Lower lobe of right lung (tissue), 2 donors: ENCODE results near the gene FGF21. TPM values are rescaled to one million over a fixed set of nuclear protein-coding genes. Genes with fewer than 3 reads are reported as not detected.

Experiments
- ATAC-seq, 2 donors: fragments of 200-7000 bp; cut with Tn5 transposase; one replicate each; pipeline ENCODE4 v1.9.1; 2020 to 2022; ENCODE audit warnings: mild to moderate bottlenecking in 2 of 2, moderate library complexity in 2 of 2
- DNase-seq: peaks from one replicate; pipeline ENCODE4 v3.0.0-alpha.2; 2020
- H3K27ac ChIP-seq: fragments of 200-600 bp; one replicate; pipeline ENCODE4 v1.8.0; 2022
- H3K27me3 ChIP-seq: fragments of 200-600 bp; one replicate; pipeline ENCODE4 v1.8.0; 2022; ENCODE audit warnings: low read depth
- H3K36me3 ChIP-seq: fragments of 200-600 bp; one replicate; pipeline ENCODE4 v1.8.0; 2022; ENCODE audit warnings: mild to moderate bottlenecking
- H3K4me1 ChIP-seq: fragments of 200-600 bp; one replicate; pipeline ENCODE4 v1.8.0; 2022
- H3K4me3 ChIP-seq: fragments of 200-600 bp; one replicate; pipeline ENCODE4 v1.8.0; 2022; ENCODE audit warnings: mild to moderate bottlenecking
- H3K9me3 ChIP-seq: fragments of 200-600 bp; one replicate; pipeline ENCODE4 v1.8.0; 2022
- intact Hi-C: fragments of 100-400 bp; cut with DNase I; formaldehyde crosslinking; loops from one replicate; pipeline ENCODE4 v1.11.0; 2022
- total RNA-seq: library from RNA; stranded (reverse); fragmentation: NEBNext Ultra II Directional; extraction: Animal tissue kit (Norgen Biotek cat#: 25700); gene quantifications from one replicate; pipeline ENCODE4 v1.2.1, GENCODE V29; 2021
- TF ChIP-seq, protein P1 (sequence below): fragments of 200-600 bp; IDR thresholded peaks from one replicate; pipeline ENCODE4 v1.8.0; 2022; ENCODE audit warnings: antibody characterized with exemption, mild to moderate bottlenecking
- donor health status: DM: no; HTN: yes; CAD: no; lungs with severe emphysema.

Gene FGF21
- total RNA-seq, 1 donor from 2014 or later, result not detected

DNA sequence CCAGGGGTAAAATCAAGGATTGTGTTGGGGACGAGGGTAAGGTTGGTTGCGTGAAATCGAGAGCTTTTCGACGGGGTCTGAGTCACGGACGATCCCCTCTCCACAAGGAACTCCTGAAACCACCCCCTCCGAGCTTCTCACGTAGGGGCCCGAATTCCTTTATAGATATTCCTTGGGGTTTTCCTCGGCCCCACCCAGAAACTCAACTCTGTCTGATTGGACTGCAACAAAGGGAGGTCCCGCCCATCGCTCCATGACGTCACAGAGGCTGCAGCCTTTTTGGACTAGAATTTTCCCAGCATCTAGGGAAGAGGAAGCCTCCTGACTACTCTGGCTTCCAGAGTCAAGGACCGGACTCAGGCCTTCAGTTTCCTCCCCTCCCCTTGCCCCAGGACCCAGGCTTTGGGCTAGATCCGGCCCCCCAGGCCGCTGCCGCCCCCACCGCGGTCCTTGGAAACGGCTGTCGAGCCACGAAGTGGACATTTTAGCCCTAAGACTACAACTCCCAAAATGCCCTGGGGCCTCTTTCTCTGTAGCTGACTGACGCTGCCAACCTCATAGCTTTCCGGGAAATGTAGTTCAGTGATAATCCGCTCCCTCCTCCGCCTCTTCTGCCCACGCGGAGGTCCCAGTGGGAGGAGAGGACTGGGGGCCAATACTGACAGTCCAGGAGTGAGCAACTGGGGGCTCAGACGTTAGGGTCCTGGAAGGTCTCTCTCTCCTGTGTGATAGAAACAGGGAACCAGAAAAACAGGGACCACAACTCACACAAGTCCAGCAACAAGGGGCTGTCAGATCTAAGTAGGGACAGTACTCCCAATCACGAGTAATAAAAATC lies 8.4 kb upstream of the FGF21 start, which contains the start of gene IZUMO1:
TSS of gene IZUMO1 (minus strand) at position 172 of the 838 bp plus-strand sequence. CDS start 1,050 bp downstream, outside the sequence.
- H3K27ac ChIP-seq, result peak within 1 kb of the TSS; percentile 67
- peak; percentile 79 to 84 for ATAC-seq
- intact Hi-C loops, result no loop called here
- H3K4me1 ChIP-seq, result peaks cover 12% of the 10 kb centered on the region
- H3K4me3 ChIP-seq, result peak within 1 kb of the TSS; percentile 50
- DNase-seq, result peak; percentile 82
- TF ChIP-seq, protein P1, sequence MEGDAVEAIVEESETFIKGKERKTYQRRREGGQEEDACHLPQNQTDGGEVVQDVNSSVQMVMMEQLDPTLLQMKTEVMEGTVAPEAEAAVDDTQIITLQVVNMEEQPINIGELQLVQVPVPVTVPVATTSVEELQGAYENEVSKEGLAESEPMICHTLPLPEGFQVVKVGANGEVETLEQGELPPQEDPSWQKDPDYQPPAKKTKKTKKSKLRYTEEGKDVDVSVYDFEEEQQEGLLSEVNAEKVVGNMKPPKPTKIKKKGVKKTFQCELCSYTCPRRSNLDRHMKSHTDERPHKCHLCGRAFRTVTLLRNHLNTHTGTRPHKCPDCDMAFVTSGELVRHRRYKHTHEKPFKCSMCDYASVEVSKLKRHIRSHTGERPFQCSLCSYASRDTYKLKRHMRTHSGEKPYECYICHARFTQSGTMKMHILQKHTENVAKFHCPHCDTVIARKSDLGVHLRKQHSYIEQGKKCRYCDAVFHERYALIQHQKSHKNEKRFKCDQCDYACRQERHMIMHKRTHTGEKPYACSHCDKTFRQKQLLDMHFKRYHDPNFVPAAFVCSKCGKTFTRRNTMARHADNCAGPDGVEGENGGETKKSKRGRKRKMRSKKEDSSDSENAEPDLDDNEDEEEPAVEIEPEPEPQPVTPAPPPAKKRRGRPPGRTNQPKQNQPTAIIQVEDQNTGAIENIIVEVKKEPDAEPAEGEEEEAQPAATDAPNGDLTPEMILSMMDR, result no peak
- H3K27me3 ChIP-seq, result peaks cover 15% of the 10 kb centered on the region
- H3K9me3 ChIP-seq, result no peaks in the 10 kb centered on the region
- H3K36me3 ChIP-seq, result no peaks in the 10 kb centered on the region

GRCh38 chr19:48749571-48750198 lies 5.6 kb upstream of the FGF21 start:
- Histone ChIP-seq H3K9me3 (no peaks in the 10 kb centered on the region), H3K4me1 (peaks cover 26% of the 10 kb centered on the region), H3K36me3 (no peaks in the 10 kb centered on the region), H3K27ac (no peak overlapping the region), H3K27me3 (peaks cover 30% of the 10 kb centered on the region), H3K4me3 (no peak overlapping the region)
- TF ChIP-seq, protein P1, result no peak
- intact Hi-C loops, result no loop called here
- DNase-seq (no peak), ATAC-seq (no peak)

- DNase-seq, result no peak
- Histone ChIP-seq H3K4me1 (peaks cover 26% of the 10 kb centered on the region), H3K27me3 (peaks cover 29% of the 10 kb centered on the region), H3K9me3 (no peaks in the 10 kb centered on the region), H3K36me3 (no peaks in the 10 kb centered on the region), H3K4me3 (peak overlapping the region; percentile 61), H3K27ac (no peak overlapping the region)
- no peak for ATAC-seq
- intact Hi-C loops, result no loop called here
- TF ChIP-seq, protein P1, result no peak
Measured at GRCh38 chr19:48750351-48750750, 5.0 kb upstream of the FGF21 start.

DNA sequence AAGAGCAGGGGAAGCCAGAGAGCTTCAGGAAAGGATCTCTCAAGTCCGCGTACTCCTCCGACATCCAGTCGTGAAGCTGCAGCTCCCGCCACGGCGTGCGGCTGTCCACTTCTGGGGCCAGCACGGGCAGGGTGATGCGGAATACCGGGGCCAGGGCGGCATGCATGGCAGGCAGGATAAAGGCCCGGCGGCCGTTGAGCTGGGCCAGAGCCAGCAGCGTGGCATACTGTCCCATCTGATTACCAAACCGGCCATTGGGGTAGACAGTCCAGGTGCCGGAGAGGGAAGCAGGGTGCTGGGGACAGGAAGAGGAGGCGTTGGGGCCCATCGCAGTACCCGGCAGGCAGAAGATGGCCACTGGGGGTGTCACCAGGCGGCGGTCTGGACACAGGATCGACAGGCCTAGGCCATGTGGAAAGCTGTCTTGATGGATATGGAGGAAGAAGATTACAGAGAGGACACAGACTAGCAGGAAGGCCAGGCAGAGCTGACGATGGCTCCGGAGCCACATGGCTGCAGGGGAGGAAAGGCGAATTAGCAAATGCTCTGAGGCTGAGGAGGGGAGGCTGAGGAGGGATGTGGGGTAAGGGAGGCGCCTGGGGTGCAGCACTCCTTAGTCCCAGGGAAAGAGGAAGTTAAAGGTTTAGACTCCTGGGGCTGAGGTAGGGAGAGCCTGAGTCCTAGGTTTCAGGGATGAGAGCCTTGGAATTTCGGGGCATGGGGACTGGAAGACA lies 4.4 kb upstream of the FGF21 start:
- H3K4me1 ChIP-seq, result peaks cover 26% of the 10 kb centered on the region
- H3K9me3 ChIP-seq, result no peaks in the 10 kb centered on the region
- H3K27me3 ChIP-seq, result peaks cover 24% of the 10 kb centered on the region
- H3K4me3 ChIP-seq, result peak overlapping the region; percentile 61
- H3K36me3 ChIP-seq, result no peaks in the 10 kb centered on the region
- no peak for ATAC-seq
- intact Hi-C loops, result no loop called here
- no peak for DNase-seq
- TF ChIP-seq, protein P1, result no peak
- no peak overlapping the region for H3K27ac ChIP-seq

DNA sequence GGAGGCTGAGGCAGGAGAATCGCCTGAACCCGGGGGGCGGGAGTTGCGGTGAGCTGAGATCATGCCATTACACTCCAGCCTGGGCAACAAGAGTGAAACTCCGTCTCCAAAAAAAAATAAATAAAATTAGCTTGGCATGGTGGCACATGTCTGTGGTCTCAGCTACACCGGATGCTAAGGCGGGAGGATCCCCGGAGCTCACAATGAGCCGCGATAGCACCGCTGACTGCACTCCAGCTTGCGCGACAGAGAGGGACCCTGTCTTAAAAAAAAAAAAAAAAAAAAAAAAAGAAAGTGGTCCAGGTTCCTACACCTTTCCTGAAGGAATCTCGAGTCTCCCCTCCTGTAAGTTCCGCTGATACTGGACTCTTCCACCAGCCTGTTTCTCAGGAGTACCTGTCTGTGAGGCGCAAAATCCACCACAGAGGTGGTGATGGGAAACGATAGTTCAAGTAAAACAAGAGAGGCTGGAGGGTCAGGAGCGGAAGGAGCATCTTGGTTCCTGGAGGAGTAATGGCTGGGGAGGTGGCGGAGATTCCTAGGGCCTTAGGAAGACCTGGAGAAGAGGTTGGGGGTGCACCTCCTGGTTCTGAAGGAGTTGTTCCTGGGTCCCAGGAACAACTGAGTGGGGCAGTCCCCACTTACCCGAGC lies 3.4 kb upstream of the FGF21 start:
- DNase-seq, result no peak
- H3K4me3 ChIP-seq, result peak overlapping the region; percentile 61

More for the DNA sequence above, 3.4 kb upstream of the FGF21 start:
- intact Hi-C loops, result no loop called here
- Histone ChIP-seq H3K27ac (peak overlapping the region; percentile 75), H3K9me3 (no peaks in the 10 kb centered on the region), H3K27me3 (peaks cover 24% of the 10 kb centered on the region), H3K4me1 (peaks cover 26% of the 10 kb centered on the region), H3K36me3 (no peaks in the 10 kb centered on the region)
- no peak for ATAC-seq
- TF ChIP-seq, protein P1, result no peak
